WTC11 (cell line): ENCODE measurements around the gene ATXN10.

Source experiments
- MYBL2 ChIP-seq: sonication (generic); formaldehyde crosslinking; IDR thresholded peaks from 2 replicates; pipeline ENCODE4 v1.8.1; 2023; ENCODE audit warnings: mild to moderate bottlenecking, moderate library complexity, missing genetic modification reagents
- NR1H2 ChIP-seq: sonication (generic); formaldehyde crosslinking; IDR thresholded peaks from 2 replicates; pipeline ENCODE4 v1.9.0; 2021; ENCODE audit warnings: mild to moderate bottlenecking, moderate library complexity, missing genetic modification reagents
- TEAD4 ChIP-seq: sonication (generic); formaldehyde crosslinking; IDR thresholded peaks from 2 replicates; pipeline ENCODE4 v1.8.0; 2022; ENCODE audit warnings: mild to moderate bottlenecking, missing genetic modification reagents
- TF ChIP-seq, protein P1 (sequence below): sonication (generic); formaldehyde crosslinking; IDR thresholded peaks from 2 replicates; pipeline ENCODE4 v1.8.1; 2022; ENCODE audit warnings: low read depth, missing genetic modification reagents, borderline replicate concordance
- TF ChIP-seq, protein P2 (sequence below): fragments of 200-600 bp; IDR thresholded peaks from 2 replicates; pipeline ENCODE4 v1.8.0; 2022; ENCODE audit warnings: antibody characterized with exemption
- TF ChIP-seq, protein P3 (sequence below): sonication (generic); formaldehyde crosslinking; conservative IDR thresholded peaks from 2 replicates; pipeline ENCODE4 v1.8.1; 2022; ENCODE audit warnings: mild to moderate bottlenecking, missing genetic modification reagents
- TF ChIP-seq, protein P4 (sequence below): fragments of 250-450 bp; sonication (Bioruptor Pico); IDR thresholded peaks from 2 replicates; pipeline ENCODE4 v1.9.0; 2021; ENCODE audit warnings: mild to moderate bottlenecking, borderline replicate concordance
- TF ChIP-seq, protein P5 (sequence below): sonication (generic); formaldehyde crosslinking; IDR thresholded peaks from 2 replicates; pipeline ENCODE4 v1.8.0; 2023; ENCODE audit warnings: missing genetic modification reagents

DNA sequence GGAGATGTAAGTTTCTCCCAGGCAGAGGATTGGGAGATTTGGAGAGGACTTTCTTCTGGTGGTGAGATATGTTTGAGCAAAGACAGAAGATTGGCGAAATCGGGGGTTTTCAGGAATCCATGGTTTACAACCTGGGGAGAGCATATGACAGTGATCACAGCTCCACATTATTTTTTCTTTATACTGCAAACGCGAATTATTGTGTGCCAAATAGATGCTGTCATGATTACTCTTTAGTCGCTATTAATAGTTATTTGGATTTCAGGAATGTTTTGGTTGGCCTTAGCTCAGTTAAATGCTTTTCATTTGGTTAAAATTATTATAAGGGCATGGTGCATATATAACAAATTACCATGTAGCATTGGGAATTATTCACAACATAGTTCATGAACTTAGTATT is 15.2 kb downstream of the ATXN10 start:
- TF ChIP-seq TEAD4 (CRISPR knock-in tag) (no peak), MYBL2 (CRISPR knock-in tag) (no peak), NR1H2 (CRISPR knock-in tag) (no peak)
- TF ChIP-seq, protein P1, sequence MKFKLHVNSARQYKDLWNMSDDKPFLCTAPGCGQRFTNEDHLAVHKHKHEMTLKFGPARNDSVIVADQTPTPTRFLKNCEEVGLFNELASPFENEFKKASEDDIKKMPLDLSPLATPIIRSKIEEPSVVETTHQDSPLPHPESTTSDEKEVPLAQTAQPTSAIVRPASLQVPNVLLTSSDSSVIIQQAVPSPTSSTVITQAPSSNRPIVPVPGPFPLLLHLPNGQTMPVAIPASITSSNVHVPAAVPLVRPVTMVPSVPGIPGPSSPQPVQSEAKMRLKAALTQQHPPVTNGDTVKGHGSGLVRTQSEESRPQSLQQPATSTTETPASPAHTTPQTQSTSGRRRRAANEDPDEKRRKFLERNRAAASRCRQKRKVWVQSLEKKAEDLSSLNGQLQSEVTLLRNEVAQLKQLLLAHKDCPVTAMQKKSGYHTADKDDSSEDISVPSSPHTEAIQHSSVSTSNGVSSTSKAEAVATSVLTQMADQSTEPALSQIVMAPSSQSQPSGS: no peak
- TF ChIP-seq, protein P2, sequence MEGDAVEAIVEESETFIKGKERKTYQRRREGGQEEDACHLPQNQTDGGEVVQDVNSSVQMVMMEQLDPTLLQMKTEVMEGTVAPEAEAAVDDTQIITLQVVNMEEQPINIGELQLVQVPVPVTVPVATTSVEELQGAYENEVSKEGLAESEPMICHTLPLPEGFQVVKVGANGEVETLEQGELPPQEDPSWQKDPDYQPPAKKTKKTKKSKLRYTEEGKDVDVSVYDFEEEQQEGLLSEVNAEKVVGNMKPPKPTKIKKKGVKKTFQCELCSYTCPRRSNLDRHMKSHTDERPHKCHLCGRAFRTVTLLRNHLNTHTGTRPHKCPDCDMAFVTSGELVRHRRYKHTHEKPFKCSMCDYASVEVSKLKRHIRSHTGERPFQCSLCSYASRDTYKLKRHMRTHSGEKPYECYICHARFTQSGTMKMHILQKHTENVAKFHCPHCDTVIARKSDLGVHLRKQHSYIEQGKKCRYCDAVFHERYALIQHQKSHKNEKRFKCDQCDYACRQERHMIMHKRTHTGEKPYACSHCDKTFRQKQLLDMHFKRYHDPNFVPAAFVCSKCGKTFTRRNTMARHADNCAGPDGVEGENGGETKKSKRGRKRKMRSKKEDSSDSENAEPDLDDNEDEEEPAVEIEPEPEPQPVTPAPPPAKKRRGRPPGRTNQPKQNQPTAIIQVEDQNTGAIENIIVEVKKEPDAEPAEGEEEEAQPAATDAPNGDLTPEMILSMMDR: no peak
- TF ChIP-seq, protein P3, sequence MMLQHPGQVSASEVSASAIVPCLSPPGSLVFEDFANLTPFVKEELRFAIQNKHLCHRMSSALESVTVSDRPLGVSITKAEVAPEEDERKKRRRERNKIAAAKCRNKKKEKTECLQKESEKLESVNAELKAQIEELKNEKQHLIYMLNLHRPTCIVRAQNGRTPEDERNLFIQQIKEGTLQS (CRISPR knock-in tag): no peak
- TF ChIP-seq, protein P4, sequence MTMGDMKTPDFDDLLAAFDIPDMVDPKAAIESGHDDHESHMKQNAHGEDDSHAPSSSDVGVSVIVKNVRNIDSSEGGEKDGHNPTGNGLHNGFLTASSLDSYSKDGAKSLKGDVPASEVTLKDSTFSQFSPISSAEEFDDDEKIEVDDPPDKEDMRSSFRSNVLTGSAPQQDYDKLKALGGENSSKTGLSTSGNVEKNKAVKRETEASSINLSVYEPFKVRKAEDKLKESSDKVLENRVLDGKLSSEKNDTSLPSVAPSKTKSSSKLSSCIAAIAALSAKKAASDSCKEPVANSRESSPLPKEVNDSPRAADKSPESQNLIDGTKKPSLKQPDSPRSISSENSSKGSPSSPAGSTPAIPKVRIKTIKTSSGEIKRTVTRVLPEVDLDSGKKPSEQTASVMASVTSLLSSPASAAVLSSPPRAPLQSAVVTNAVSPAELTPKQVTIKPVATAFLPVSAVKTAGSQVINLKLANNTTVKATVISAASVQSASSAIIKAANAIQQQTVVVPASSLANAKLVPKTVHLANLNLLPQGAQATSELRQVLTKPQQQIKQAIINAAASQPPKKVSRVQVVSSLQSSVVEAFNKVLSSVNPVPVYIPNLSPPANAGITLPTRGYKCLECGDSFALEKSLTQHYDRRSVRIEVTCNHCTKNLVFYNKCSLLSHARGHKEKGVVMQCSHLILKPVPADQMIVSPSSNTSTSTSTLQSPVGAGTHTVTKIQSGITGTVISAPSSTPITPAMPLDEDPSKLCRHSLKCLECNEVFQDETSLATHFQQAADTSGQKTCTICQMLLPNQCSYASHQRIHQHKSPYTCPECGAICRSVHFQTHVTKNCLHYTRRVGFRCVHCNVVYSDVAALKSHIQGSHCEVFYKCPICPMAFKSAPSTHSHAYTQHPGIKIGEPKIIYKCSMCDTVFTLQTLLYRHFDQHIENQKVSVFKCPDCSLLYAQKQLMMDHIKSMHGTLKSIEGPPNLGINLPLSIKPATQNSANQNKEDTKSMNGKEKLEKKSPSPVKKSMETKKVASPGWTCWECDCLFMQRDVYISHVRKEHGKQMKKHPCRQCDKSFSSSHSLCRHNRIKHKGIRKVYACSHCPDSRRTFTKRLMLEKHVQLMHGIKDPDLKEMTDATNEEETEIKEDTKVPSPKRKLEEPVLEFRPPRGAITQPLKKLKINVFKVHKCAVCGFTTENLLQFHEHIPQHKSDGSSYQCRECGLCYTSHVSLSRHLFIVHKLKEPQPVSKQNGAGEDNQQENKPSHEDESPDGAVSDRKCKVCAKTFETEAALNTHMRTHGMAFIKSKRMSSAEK (CRISPR knock-in tag): no peak
- TF ChIP-seq, protein P5, sequence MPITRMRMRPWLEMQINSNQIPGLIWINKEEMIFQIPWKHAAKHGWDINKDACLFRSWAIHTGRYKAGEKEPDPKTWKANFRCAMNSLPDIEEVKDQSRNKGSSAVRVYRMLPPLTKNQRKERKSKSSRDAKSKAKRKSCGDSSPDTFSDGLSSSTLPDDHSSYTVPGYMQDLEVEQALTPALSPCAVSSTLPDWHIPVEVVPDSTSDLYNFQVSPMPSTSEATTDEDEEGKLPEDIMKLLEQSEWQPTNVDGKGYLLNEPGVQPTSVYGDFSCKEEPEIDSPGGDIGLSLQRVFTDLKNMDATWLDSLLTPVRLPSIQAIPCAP (CRISPR knock-in tag): no peak
